Right atrium auricular region (tissue), 2 donors: ENCODE results near the gene SPAG16. TPM values are rescaled to one million over a fixed set of nuclear protein-coding genes. Genes with fewer than 3 reads are reported as not detected.

Source experiments
- DNase-seq: peaks from one replicate; pipeline ENCODE4 v3.0.0-alpha.2; 2019; ENCODE audit warnings: low spot score
- H3K27ac ChIP-seq, 2 donors: fragments of 200-600 bp; sonication (generic); 1 replicate in 1 of 2; 2 replicates in 1 of 2; pipeline ENCODE4 v1.5.1; 2016 to 2019
- H3K27me3 ChIP-seq, 2 donors: fragments of 200-600 bp; sonication (generic); one replicate each; pipeline versions ENCODE4 v1.5.1 to v1.6.0; 2017 to 2019
- H3K36me3 ChIP-seq: fragments of 200-600 bp; sonication (generic); one replicate; pipeline ENCODE4 v1.5.1; 2016
- H3K4me1 ChIP-seq, 2 donors: fragments of 200-600 bp; sonication (generic); one replicate each; pipeline versions ENCODE4 v1.5.1 to v1.6.0; 2017 to 2019
- H3K4me3 ChIP-seq, 2 donors: fragments of 200-600 bp; sonication (generic); 1 replicate in 1 of 2; 2 replicates in 1 of 2; pipeline ENCODE4 v1.5.1; 2017 to 2019; ENCODE audit warnings: mild to moderate bottlenecking in 1 of 2, moderate library complexity in 1 of 2
- H3K9me3 ChIP-seq, 2 donors: fragments of 200-600 bp; sonication (generic); one replicate each; pipeline ENCODE4 v1.5.1; 2019
- total RNA-seq, 2 donors: library from RNA; depleted of rRNA; stranded (reverse); fragments of >200 nt; gene quantifications; one replicate each; pipeline ENCODE4 v1.1.0, GENCODE V29; 2016
- TF ChIP-seq, protein P1 (sequence below), 2 donors: fragments of 200-600 bp; sonication (generic); IDR thresholded peaks; one replicate each; pipeline ENCODE4 v1.5.1; 2019; ENCODE audit warnings: antibody characterized with exemption in 2 of 2

SPAG16 gene
- total RNA-seq, 2 donors from 2014 or later = 17.3 to 18.3 TPM

DNA sequence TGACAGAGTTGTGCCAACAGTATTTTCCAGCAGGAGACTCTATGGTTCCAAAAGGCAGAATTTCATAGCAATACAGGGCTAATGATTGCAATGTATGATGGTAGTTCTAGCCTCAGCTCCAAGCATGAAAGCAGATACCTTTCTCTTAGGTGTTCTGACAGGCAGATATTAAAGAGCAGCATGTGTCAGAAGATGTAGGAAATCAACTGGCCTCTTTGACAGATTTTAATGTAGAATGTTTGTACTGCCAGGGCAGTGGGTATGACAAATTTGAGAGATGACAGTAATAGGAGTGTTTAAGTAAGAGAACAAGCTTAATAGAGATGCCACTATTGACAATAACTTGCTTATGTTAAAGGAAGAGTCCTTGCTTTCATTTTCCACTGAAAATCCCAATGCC is 1105.1 kb downstream of the SPAG16 start:
- Histone ChIP-seq H3K9me3 (no peaks in the 10 kb centered on the region), H3K27me3 (no peaks in the 10 kb centered on the region)

DNA sequence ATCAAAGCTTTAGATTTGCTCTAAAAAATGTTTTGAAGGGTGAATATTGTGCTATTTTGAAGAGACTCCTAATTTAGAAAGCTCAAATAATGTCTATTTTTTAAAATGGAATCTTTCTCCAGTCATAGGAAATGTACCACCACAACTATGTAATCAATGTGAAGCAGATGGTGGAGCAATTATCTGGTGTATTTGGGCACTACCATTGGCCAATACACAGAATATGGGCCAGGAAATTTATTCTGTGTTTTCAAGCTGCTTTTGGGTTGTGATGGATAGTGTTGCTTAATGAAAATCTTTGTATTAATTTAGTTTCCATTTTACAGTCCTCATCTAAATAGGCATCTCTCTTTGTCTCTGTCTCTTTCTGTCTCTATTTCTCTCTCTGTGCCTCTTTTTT is 1109.5 kb downstream of the SPAG16 start:
- Histone ChIP-seq H3K36me3 (no peaks in the 10 kb centered on the region), H3K27me3 (no peaks in the 10 kb centered on the region), H3K9me3 (no peaks in the 10 kb centered on the region), H3K4me3 (no peak overlapping the region), H3K4me1 (no peaks in the 10 kb centered on the region), H3K27ac (no peak overlapping the region)
- TF ChIP-seq, protein P1, sequence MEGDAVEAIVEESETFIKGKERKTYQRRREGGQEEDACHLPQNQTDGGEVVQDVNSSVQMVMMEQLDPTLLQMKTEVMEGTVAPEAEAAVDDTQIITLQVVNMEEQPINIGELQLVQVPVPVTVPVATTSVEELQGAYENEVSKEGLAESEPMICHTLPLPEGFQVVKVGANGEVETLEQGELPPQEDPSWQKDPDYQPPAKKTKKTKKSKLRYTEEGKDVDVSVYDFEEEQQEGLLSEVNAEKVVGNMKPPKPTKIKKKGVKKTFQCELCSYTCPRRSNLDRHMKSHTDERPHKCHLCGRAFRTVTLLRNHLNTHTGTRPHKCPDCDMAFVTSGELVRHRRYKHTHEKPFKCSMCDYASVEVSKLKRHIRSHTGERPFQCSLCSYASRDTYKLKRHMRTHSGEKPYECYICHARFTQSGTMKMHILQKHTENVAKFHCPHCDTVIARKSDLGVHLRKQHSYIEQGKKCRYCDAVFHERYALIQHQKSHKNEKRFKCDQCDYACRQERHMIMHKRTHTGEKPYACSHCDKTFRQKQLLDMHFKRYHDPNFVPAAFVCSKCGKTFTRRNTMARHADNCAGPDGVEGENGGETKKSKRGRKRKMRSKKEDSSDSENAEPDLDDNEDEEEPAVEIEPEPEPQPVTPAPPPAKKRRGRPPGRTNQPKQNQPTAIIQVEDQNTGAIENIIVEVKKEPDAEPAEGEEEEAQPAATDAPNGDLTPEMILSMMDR (IDR thresholded peaks at IDR 0.05) = no peak
- DNase-seq = no peak

More for the DNA sequence above, 1105.1 kb downstream of the SPAG16 start:
- DNase-seq = no peak
- Histone ChIP-seq H3K4me3 (no peak overlapping the region), H3K27ac (no peak overlapping the region), H3K36me3 (no peaks in the 10 kb centered on the region), H3K4me1 (no peaks in the 10 kb centered on the region)
- TF ChIP-seq, protein P1 (IDR thresholded peaks at IDR 0.05) = no peak

DNA sequence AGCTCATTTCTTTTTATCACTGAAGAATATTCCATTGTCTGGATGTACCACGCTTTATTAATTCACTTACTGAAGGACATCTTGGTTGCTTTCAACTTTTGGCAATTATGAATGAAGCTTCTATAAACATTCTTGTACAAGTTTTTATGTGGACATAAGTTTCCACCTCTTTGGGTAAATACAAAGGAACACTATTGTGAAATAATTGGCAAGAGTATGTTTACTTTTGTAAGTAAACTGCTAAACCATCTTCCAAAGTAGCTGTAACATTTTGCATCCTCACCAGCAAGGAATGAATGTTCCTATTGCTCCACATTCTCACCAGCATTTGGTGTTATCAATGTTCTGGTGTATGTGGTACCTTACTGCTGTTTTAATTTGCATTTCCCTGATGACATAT is 1110.8 kb downstream of the SPAG16 start:
- Histone ChIP-seq H3K4me1 (no peaks in the 10 kb centered on the region), H3K4me3 (no peak overlapping the region), H3K9me3 (no peaks in the 10 kb centered on the region), H3K27ac (no peak overlapping the region), H3K36me3 (no peaks in the 10 kb centered on the region), H3K27me3 (no peaks in the 10 kb centered on the region)
- DNase-seq = no peak
- TF ChIP-seq, protein P1 (IDR thresholded peaks at IDR 0.05) = no peak

DNA sequence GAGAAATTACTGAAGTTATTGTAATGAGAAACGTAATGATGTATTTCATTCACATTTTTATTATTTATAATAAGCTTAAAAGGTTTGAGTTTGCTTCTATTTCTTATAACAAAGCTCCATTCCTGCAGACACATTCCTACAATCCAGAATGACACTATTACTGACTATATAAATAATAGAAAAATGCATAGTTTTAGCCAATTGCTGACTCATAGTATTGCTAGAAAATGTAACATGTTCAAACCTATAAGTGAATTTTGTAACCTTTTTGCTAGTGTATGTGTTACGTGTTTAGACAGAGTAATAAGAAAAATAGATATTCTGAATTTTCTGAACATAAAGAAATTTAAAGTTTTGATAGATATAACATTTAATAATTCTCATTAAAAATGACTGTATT is 1117.3 kb downstream of the SPAG16 start:
- no peak for DNase-seq

DNA sequence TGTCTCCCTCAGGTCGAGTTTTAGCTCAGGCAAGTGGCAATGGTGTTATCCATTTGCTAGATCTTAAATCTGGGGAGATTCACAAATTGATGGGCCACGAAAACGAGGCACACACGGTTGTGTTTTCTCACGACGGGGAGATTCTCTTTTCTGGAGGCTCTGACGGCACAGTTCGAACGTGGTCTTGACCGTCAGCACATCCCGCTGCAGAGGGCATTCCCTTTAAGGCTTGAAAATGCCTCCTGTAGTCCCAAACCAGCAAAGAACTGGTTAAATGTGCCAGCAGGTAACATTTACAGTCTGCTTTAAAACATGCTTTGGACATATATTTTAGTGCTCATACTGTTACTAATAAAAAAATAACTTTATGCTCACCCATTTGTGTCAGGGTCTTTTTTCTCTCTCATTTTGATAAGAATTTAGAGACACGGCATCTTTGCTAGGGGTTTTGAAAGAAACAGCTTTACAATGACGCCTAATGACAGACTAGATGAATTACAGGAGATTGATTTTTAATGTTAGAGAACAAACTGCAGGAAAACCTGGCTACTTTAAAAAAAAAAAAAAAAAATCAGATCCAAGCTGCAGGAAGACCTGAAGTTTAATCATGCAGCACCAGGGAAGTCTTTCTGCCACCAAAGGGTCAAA is 1126.0 kb downstream of the SPAG16 start:
- Histone ChIP-seq H3K4me3 (no peak overlapping the region), H3K27me3 (no peaks in the 10 kb centered on the region), H3K4me1 (no peaks in the 10 kb centered on the region), H3K9me3 (no peaks in the 10 kb centered on the region), H3K36me3 (no peaks in the 10 kb centered on the region), H3K27ac (no peak overlapping the region)
- no peak for DNase-seq
- TF ChIP-seq, protein P1 (IDR thresholded peaks at IDR 0.05) = no peak

More for the DNA sequence above, 1117.3 kb downstream of the SPAG16 start:
- Histone ChIP-seq H3K4me1 (no peaks in the 10 kb centered on the region), H3K9me3 (no peaks in the 10 kb centered on the region), H3K27ac (no peak overlapping the region), H3K36me3 (no peaks in the 10 kb centered on the region), H3K27me3 (no peaks in the 10 kb centered on the region), H3K4me3 (no peak overlapping the region)
- TF ChIP-seq, protein P1 (IDR thresholded peaks at IDR 0.05) = no peak
